DOHH2 (cell line): ENCODE measurements around the gene MUC5AC.

Experiments
- EZH2phosphoT487 ChIP-seq: fragments of 200-600 bp; sonication (generic); IDR thresholded peaks from 2 replicates; pipeline ENCODE4 v1.6.1; 2017; ENCODE audit warnings: borderline replicate concordance, mild to moderate bottlenecking, antibody characterized with exemption, low read length, moderate library complexity, mixed read lengths
- TF ChIP-seq, protein P1 (sequence below): fragments of 200-600 bp; sonication (generic); IDR thresholded peaks from one replicate; pipeline ENCODE4 v1.5.1; 2014; ENCODE audit warnings: antibody characterized with exemption, mild to moderate bottlenecking, low read depth, low read length; ENCODE audit not compliant: poor library complexity, severe bottlenecking

GRCh38 chr11:1234771-1235305 is 77.1 kb downstream of the MUC5AC start:
- TF ChIP-seq, protein P1, sequence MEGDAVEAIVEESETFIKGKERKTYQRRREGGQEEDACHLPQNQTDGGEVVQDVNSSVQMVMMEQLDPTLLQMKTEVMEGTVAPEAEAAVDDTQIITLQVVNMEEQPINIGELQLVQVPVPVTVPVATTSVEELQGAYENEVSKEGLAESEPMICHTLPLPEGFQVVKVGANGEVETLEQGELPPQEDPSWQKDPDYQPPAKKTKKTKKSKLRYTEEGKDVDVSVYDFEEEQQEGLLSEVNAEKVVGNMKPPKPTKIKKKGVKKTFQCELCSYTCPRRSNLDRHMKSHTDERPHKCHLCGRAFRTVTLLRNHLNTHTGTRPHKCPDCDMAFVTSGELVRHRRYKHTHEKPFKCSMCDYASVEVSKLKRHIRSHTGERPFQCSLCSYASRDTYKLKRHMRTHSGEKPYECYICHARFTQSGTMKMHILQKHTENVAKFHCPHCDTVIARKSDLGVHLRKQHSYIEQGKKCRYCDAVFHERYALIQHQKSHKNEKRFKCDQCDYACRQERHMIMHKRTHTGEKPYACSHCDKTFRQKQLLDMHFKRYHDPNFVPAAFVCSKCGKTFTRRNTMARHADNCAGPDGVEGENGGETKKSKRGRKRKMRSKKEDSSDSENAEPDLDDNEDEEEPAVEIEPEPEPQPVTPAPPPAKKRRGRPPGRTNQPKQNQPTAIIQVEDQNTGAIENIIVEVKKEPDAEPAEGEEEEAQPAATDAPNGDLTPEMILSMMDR, result no peak
- no peak for TF ChIP-seq EZH2phosphoT487
